ENCODE data around the gene HCN1. TPM values are rescaled to one million over a fixed set of nuclear protein-coding genes. Genes with fewer than 3 reads are reported as not detected.
A peak's percentile ranks its signal among the peaks of the same experiment; 100 is the strongest.

The HCN1 gene
- not detected for total RNA-seq (2021; fragmentation: NEBNext Ultra II Directional; extraction: Animal tissue kit (Norgen Biotek cat#: 25700))
- long read RNA-seq = 0 reads

GRCh38 chr5:45696206-45696836 lies at the start of gene HCN1:
HCN1 (minus strand) TSS chr5:45696380.
- Mint-ChIP-seq H3K4me1 (ENCODE audit: low read depth) (no peaks in the 10 kb centered on the region), H3K9me3 (peaks cover 36% of the 10 kb centered on the region), H3K27ac (no peak within 1 kb of the TSS), H3K27me3 (ENCODE audit: insufficient read depth) (no peaks in the 10 kb centered on the region), H3K4me3 (no peak within 1 kb of the TSS), H3K36me3 (ENCODE audit: low read depth) (no peaks in the 10 kb centered on the region)
- TF ChIP-seq CTCF (IDR thresholded peaks at IDR 0.05) = peak; percentile 21; the same call in 1 of the 2 replicates
- no peak for DNase-seq

GRCh38 chr5:45741110-45741509 lies 44.9 kb upstream of the HCN1 start:
- H3K4me3 Mint-ChIP-seq = no peak overlapping the region
- peaks cover 3% of the 10 kb centered on the region; the same call in 1 of the 2 replicates for H3K36me3 Mint-ChIP-seq (ENCODE audit: low read depth)
- no peak for DNase-seq
- TF ChIP-seq CTCF (IDR thresholded peaks at IDR 0.05) = no peak
- H3K9me3 Mint-ChIP-seq = peaks cover 43% of the 10 kb centered on the region
- H3K4me1 Mint-ChIP-seq (ENCODE audit: low read depth) = no peaks in the 10 kb centered on the region
- no peak overlapping the region for H3K27ac Mint-ChIP-seq
- peaks cover 1% of the 10 kb centered on the region; the same call in 1 of the 2 replicates for H3K27me3 Mint-ChIP-seq (ENCODE audit: insufficient read depth)

- no peak overlapping the region for H3K27ac Mint-ChIP-seq
- DNase-seq = no peak
- no peaks in the 10 kb centered on the region for H3K36me3 Mint-ChIP-seq (ENCODE audit: low read depth)
- no peak overlapping the region for H3K4me3 Mint-ChIP-seq
- no peaks in the 10 kb centered on the region for H3K27me3 Mint-ChIP-seq (ENCODE audit: insufficient read depth)
- no peaks in the 10 kb centered on the region for H3K4me1 Mint-ChIP-seq (ENCODE audit: low read depth)
- peaks cover 44% of the 10 kb centered on the region for H3K9me3 Mint-ChIP-seq
- no peak for TF ChIP-seq CTCF (IDR thresholded peaks at IDR 0.05)
Observed at GRCh38 chr5:45737153-45737552, 41.0 kb upstream of the HCN1 start.

- H3K4me1 Mint-ChIP-seq (ENCODE audit: low read depth) = no peaks in the 10 kb centered on the region
- H3K4me3 Mint-ChIP-seq = no peak overlapping the region
- H3K36me3 Mint-ChIP-seq (ENCODE audit: low read depth) = no peaks in the 10 kb centered on the region
- H3K27me3 Mint-ChIP-seq (ENCODE audit: insufficient read depth) = no peaks in the 10 kb centered on the region; the same call in 1 of the 2 replicates
- TF ChIP-seq CTCF (IDR thresholded peaks at IDR 0.05) = no peak
- no peak for DNase-seq
- peaks cover 47% of the 10 kb centered on the region for H3K9me3 Mint-ChIP-seq
- no peak overlapping the region for H3K27ac Mint-ChIP-seq
Observed at GRCh38 chr5:45725537-45725936, 29.4 kb upstream of the HCN1 start.

GRCh38 chr5:45697201-45697600 lies 1.0 kb upstream of the HCN1 start:
- H3K36me3 Mint-ChIP-seq (ENCODE audit: low read depth) = no peaks in the 10 kb centered on the region
- peaks cover 36% of the 10 kb centered on the region for H3K9me3 Mint-ChIP-seq
- H3K4me1 Mint-ChIP-seq (ENCODE audit: low read depth) = no peaks in the 10 kb centered on the region
- no peak overlapping the region for H3K27ac Mint-ChIP-seq
- H3K4me3 Mint-ChIP-seq = no peak overlapping the region
- H3K27me3 Mint-ChIP-seq (ENCODE audit: insufficient read depth) = no peaks in the 10 kb centered on the region
- no peak for TF ChIP-seq CTCF (IDR thresholded peaks at IDR 0.05)
- DNase-seq = no peak
